ENCODE results near the gene SH3GL2.

- TF ChIP-seq CTCF (IDR thresholded peaks at IDR 0.05; ENCODE audit: borderline replicate concordance, extremely low read depth, low read length, poor library complexity, severe bottlenecking) (no peak), EZH2 (IDR thresholded peaks at IDR 0.05; ENCODE audit: borderline replicate concordance, low read depth, low read length, severe bottlenecking) (no peak)
Observed at GRCh38 chr9:17793713-17794622, 215.1 kb downstream of the SH3GL2 start.

Data from DND-41 (cell line).